Gastroesophageal sphincter (tissue), 4 donors: Measurements from ENCODE around the gene PPP6R2. TPM values are rescaled to one million over a fixed set of nuclear protein-coding genes. Genes with fewer than 3 reads are reported as not detected.

Source experiments
- ATAC-seq: fragments of 150-250 bp; one replicate; pipeline ENCODE4 v1.9.1; 2016; ENCODE audit warnings: mild to moderate bottlenecking, moderate library complexity
- H3K27ac ChIP-seq, 4 donors: fragments of 200-600 bp; sonication (generic) in 3 of 4; 1 replicate in 3 of 4; 2 replicates in 1 of 4; pipeline ENCODE4 v1.5.1; 2016 to 2019
- H3K27me3 ChIP-seq: fragments of 200-600 bp; sonication (generic); one replicate; pipeline ENCODE4 v1.5.1; 2019
- H3K36me3 ChIP-seq, 2 donors: fragments of 200-600 bp; sonication (generic); one replicate each; pipeline ENCODE4 v1.5.1; 2019; ENCODE audit warnings: control low read depth in 1 of 2
- H3K4me1 ChIP-seq, 3 donors: fragments of 200-600 bp; sonication (generic); 1 replicate in 2 of 3; 2 replicates in 1 of 3; pipeline ENCODE4 v1.5.1; 2016 to 2019; ENCODE audit warnings: control low read depth in 2 of 3
- H3K4me3 ChIP-seq, 2 donors: fragments of 200-600 bp; sonication (generic); one replicate each; pipeline ENCODE4 v1.5.1; 2019; ENCODE audit warnings: mild to moderate bottlenecking in 1 of 2, moderate library complexity in 1 of 2
- H3K9me3 ChIP-seq, 3 donors: fragments of 200-600 bp; sonication (generic); one replicate each; pipeline ENCODE4 v1.5.1; 2017 to 2019; ENCODE audit warnings: control low read depth in 2 of 3
- EP300 ChIP-seq: sonication (generic); formaldehyde crosslinking; IDR thresholded peaks from one replicate; pipeline ENCODE4 v1.6.1; 2017; ENCODE audit warnings: antibody characterized with exemption, mild to moderate bottlenecking
- POLR2A ChIP-seq, 2 donors: fragments of 450-650 bp; IDR thresholded peaks; one replicate each; pipeline ENCODE4 v1.6.1; 2017; ENCODE audit warnings: antibody characterized with exemption in 2 of 2, mild to moderate bottlenecking in 2 of 2, moderate library complexity in 1 of 2
- POLR2AphosphoS5 ChIP-seq: sonication (generic); formaldehyde crosslinking; IDR thresholded peaks from one replicate; pipeline ENCODE4 v1.6.1; 2017; ENCODE audit warnings: antibody characterized with exemption
- WGBS, 2 donors: methylation state at CpG; one replicate each; pipeline ENCODE4 v1.1.5; 2018; ENCODE audit warnings: low coverage in 1 of 2; 5-methylcytosine and 5-hydroxymethylcytosine counted together
- total RNA-seq, 4 donors: library from RNA; depleted of rRNA; stranded (reverse); fragments of >200 nt; gene quantifications; one replicate each; pipeline ENCODE4 v1.1.0, GENCODE V29; 2016
- TF ChIP-seq, protein P1 (sequence below), 4 experiments: fragments of 200-600 bp in 2 of 4; fragments of 450-650 bp in 2 of 4; sonication (generic) in 1 of 4; IDR thresholded peaks; one replicate each; pipeline ENCODE4 v1.5.1; 2017 to 2019; ENCODE audit warnings: antibody characterized with exemption in 4 of 4, mild to moderate bottlenecking in 2 of 4, moderate library complexity in 2 of 4

PPP6R2 gene
- total RNA-seq, 4 donors from 2014 or later: 52.2 to 73.5 (median 64.2) TPM

DNA sequence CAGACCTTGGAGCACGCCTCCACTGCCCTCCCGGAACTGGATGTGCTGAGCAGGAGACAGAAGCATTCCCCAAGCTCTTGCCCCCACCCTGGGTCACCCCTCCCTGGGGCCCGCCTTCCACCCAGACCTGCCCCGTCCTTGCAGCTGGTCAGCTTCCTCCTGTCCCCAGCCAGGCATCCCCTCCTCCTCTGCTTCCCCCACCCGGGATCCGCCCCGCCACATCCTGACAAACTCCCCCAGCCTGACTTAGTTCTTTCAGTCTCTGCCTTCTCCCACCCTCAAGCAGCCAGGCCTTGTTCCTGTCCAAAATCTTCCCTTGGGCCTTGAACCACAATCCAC is 34.6 kb upstream of the PPP6R2 start:
- TF ChIP-seq EP300 (no peak), POLR2AphosphoS5 (peak; percentile 28)

DNA sequence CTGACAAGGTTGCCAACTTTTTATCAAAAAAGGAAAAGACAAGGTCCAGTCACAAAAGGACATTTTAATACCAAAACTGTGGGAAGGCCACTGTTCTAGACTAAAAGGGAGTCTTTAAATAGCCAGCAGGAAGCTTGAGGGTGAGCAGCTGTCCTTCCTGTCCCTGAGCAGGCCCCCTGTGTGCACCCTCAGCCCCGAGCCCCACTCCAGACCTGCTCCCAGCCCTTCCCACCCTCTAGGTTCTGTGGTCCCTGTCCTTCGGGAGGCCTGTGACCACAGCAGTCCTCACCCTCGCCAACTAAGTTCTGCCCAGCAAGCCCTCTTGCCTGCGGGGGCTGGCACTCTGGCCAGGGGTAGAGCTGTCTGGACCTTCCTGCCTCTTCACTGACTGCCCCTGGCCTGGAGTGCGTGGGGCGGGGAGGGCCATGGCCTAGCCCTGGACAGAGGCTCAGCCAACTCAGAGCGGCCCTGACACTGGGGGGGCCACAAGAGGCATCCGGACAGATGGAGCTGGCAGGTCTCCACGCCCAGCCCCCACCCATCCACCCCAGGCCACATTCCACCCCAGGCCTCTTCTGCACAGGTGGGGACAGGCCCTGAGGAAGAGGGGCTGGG is 34.0 kb upstream of the PPP6R2 start:
- WGBS, 2 donors: 37 to 80% methylated on average over 1 to 2 of the region's 9 CpGs

More for the DNA sequence above, 34.6 kb upstream of the PPP6R2 start:
- peak overlapping the region; percentile 70 to 94 (median 92) for H3K27ac ChIP-seq
- peaks cover 4 to 57% (median 39%) of the 10 kb centered on the region in 3 donors for H3K4me1 ChIP-seq
- no peaks in the 10 kb centered on the region for H3K9me3 ChIP-seq
- peak overlapping the region in 1 of 2 donors; percentile 94 for H3K4me3 ChIP-seq
- no peaks in the 10 kb centered on the region for H3K27me3 ChIP-seq
- H3K36me3 ChIP-seq: peaks cover 0 to 10% of the 10 kb centered on the region in 2 donors
- 31 to 47% methylated on average over 2 to 5 of the region's 7 CpGs for WGBS, 2 donors
- peak; percentile 58 for ATAC-seq

DNA sequence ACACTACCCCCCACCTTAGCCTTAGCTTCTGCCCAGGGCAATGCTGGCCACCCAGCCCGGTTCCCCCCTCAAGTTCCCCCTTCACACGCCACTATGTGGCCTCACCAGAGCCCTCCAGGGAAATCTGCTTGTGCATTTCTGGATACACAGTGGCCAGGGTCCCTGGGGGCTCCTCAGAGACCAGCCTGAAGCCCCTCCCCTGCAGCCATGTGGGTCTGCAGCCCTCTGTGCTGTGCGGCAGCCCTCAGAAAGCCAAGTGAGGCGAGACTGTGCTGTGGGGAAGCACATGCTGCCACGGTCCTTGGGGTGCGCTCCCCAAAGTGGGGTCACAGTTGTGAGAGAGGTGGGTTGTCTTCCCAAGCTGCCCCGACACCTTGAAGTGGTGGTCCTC is 33.5 kb upstream of the PPP6R2 start:
- no peak for ATAC-seq
- TF ChIP-seq, protein P1, sequence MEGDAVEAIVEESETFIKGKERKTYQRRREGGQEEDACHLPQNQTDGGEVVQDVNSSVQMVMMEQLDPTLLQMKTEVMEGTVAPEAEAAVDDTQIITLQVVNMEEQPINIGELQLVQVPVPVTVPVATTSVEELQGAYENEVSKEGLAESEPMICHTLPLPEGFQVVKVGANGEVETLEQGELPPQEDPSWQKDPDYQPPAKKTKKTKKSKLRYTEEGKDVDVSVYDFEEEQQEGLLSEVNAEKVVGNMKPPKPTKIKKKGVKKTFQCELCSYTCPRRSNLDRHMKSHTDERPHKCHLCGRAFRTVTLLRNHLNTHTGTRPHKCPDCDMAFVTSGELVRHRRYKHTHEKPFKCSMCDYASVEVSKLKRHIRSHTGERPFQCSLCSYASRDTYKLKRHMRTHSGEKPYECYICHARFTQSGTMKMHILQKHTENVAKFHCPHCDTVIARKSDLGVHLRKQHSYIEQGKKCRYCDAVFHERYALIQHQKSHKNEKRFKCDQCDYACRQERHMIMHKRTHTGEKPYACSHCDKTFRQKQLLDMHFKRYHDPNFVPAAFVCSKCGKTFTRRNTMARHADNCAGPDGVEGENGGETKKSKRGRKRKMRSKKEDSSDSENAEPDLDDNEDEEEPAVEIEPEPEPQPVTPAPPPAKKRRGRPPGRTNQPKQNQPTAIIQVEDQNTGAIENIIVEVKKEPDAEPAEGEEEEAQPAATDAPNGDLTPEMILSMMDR (IDR thresholded peaks at IDR 0.05): no peak
- TF ChIP-seq POLR2AphosphoS5: no peak
- TF ChIP-seq POLR2A (IDR thresholded peaks at IDR 0.05): no peak

More for the DNA sequence above, 34.0 kb upstream of the PPP6R2 start:
- peak overlapping the region in 3 of 4 donors; percentile 90 to 94 (median 93) for H3K27ac ChIP-seq
- H3K4me1 ChIP-seq: peaks cover 4 to 57% (median 34%) of the 10 kb centered on the region in 3 donors
- H3K36me3 ChIP-seq: peaks cover 0 to 10% of the 10 kb centered on the region in 2 donors
- no peaks in the 10 kb centered on the region for H3K9me3 ChIP-seq
- H3K4me3 ChIP-seq: no peak overlapping the region
- TF ChIP-seq, protein P1 (IDR thresholded peaks at IDR 0.05): no peak
- no peak for TF ChIP-seq POLR2AphosphoS5
- TF ChIP-seq EP300: no peak
- no peak for TF ChIP-seq POLR2A (IDR thresholded peaks at IDR 0.05)
- ATAC-seq: no peak
- H3K27me3 ChIP-seq: no peaks in the 10 kb centered on the region

DNA sequence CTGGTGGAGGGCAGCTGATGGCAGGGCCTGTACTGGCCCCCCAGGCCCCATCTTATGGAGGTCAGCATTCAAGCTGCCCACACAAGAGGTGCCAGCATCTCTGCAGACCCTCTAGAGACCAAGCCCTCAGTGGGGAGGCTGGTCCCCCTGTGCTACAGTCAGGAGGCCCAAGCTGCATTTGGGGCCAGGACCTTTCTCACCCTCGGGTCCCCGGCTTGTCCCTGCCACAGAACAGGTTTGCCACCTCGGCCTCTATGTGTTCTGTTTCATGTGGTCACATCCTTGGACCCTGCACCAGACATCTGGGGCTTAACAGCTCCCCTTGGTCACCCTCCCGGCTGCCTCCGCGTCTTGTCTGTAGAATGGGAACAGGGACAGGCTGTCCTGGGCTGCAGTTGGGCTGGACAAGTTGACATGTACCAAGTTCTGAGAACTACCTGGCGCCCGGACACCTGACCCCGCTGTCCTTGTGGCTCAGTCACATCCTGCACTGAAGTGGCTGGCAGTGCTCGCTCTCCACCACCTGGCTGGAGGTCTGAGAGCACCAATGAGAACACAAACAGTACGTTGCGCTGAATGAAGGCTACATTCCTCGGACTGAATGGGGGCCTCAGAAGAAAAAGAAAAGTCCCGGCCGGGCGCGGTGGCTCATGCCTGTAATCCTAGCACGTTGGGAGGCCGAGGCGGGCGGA is 33.0 kb upstream of the PPP6R2 start:
- 90 to 96% methylated on average over 9 to 13 of the region's 21 CpGs for WGBS, 2 donors
- Histone ChIP-seq H3K36me3 (peaks cover 0 to 10% of the 10 kb centered on the region in 2 donors), H3K4me1 (peaks cover 3 to 48% (median 23%) of the 10 kb centered on the region in 3 donors), H3K4me3 (no peak overlapping the region), H3K27ac (peak overlapping the region in 3 of 4 donors; percentile 90 to 94 (median 93)), H3K27me3 (no peaks in the 10 kb centered on the region), H3K9me3 (no peaks in the 10 kb centered on the region)
- TF ChIP-seq, protein P1 (IDR thresholded peaks at IDR 0.05): no peak
- TF ChIP-seq POLR2A (IDR thresholded peaks at IDR 0.05) (no peak), POLR2AphosphoS5 (no peak), EP300 (no peak)
- no peak for ATAC-seq

More for the DNA sequence above, 33.5 kb upstream of the PPP6R2 start:
- peaks cover 0 to 10% of the 10 kb centered on the region in 2 donors for H3K36me3 ChIP-seq
- H3K27me3 ChIP-seq: no peaks in the 10 kb centered on the region
- peaks cover 4 to 54% (median 29%) of the 10 kb centered on the region in 3 donors for H3K4me1 ChIP-seq
- no peak overlapping the region for H3K4me3 ChIP-seq
- H3K27ac ChIP-seq: peak overlapping the region in 3 of 4 donors; percentile 90 to 94 (median 93)
- H3K9me3 ChIP-seq: no peaks in the 10 kb centered on the region
- WGBS, 2 donors: no CpG with 5 or more reads among the region's 7 CpGs

DNA sequence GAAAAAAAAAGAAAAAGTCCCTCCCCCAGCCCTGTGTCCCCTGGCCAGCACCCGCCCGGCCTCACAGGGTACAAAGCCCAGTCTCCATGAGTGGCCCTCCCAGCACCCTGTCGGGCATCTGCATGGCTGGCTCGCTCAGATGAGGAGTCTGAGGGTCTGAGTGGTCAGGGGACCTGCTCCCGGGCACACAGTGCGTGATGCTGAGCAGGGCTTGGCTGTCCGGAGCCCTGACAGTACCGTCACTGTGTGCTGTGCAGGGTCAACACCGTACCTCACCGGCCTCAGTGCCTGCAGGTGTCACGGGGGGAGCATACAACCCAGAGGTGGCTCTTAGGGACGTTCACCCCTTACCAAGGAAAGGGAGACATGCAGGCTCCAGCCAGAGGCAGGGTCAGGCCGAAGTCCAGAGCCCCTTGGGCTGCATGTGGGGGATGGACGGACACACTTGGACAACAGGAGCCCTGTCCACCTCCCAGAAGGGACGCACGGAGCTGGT is 32.1 kb upstream of the PPP6R2 start:
- ATAC-seq: no peak
- Histone ChIP-seq H3K4me3 (no peak overlapping the region), H3K9me3 (no peaks in the 10 kb centered on the region), H3K4me1 (peaks cover 0 to 40% (median 17%) of the 10 kb centered on the region in 3 donors), H3K27me3 (no peaks in the 10 kb centered on the region), H3K36me3 (peaks cover 0 to 10% of the 10 kb centered on the region in 2 donors), H3K27ac (no peak overlapping the region)
- no peak for TF ChIP-seq POLR2A (IDR thresholded peaks at IDR 0.05)
- no peak for TF ChIP-seq EP300
- TF ChIP-seq POLR2AphosphoS5: no peak
- TF ChIP-seq, protein P1 (IDR thresholded peaks at IDR 0.05): no peak
- WGBS, 2 donors: 80 to 100% methylated on average over 1 to 5 of the region's 16 CpGs
